DOHH2 (cell line): Measurements from ENCODE around the gene UMODL1.

Experiments used
- H3F3A ChIP-seq: fragments of 200-600 bp; sonication (generic), shearing (Covaris generic); 2 replicates; pipeline ENCODE4 v1.6.0; 2016; ENCODE audit warnings: antibody characterized with exemption, mild to moderate bottlenecking; ENCODE audit not compliant: control insufficient read depth, insufficient read depth
- H3K27ac ChIP-seq: fragments of 200-600 bp; sonication (generic); 2 replicates; pipeline ENCODE4 v1.5.1; 2014; ENCODE audit warnings: low read depth, mild to moderate bottlenecking, low read length, moderate library complexity
- H3K27me3 ChIP-seq: fragments of 200-600 bp; sonication (generic); 2 replicates; pipeline ENCODE4 v1.6.1; 2014; ENCODE audit warnings: mild to moderate bottlenecking, low read length, mixed read lengths; ENCODE audit not compliant: control insufficient read depth
- H3K36me3 ChIP-seq: fragments of 200-600 bp; sonication (generic); 2 replicates; pipeline ENCODE4 v1.6.1; 2014; ENCODE audit warnings: mild to moderate bottlenecking, low read length, moderate library complexity, mixed read lengths; ENCODE audit not compliant: control insufficient read depth
- H3K4me1 ChIP-seq: fragments of 200-600 bp; sonication (generic); 2 replicates; pipeline ENCODE4 v1.6.1; 2014; ENCODE audit warnings: mild to moderate bottlenecking, low read length, mixed read lengths; ENCODE audit not compliant: control insufficient read depth
- H3K4me2 ChIP-seq: fragments of 200-600 bp; sonication (generic); 2 replicates; pipeline ENCODE4 v1.6.0; 2014; ENCODE audit warnings: mild to moderate bottlenecking, low read length, moderate library complexity
- H3K4me3 ChIP-seq: fragments of 200-600 bp; sonication (generic); 2 replicates; pipeline ENCODE4 v1.5.1; 2014; ENCODE audit warnings: mild to moderate bottlenecking, low read length, mixed read lengths
- H3K79me2 ChIP-seq: fragments of 200-600 bp; sonication (generic); 2 replicates; pipeline ENCODE4 v1.6.1; 2014; ENCODE audit warnings: mild to moderate bottlenecking, low read length, mixed read lengths; ENCODE audit not compliant: control insufficient read depth
- H3K9me2 ChIP-seq: fragments of 200-600 bp; sonication (generic); replicated peaks from 2 replicates; pipeline ENCODE4 v1.6.1; 2014; ENCODE audit warnings: mild to moderate bottlenecking, low read length, mixed read lengths; ENCODE audit not compliant: control insufficient read depth
- H3K9me3 ChIP-seq: fragments of 200-600 bp; sonication (generic); 2 replicates; pipeline ENCODE4 v1.6.1; 2014; ENCODE audit warnings: antibody characterized with exemption, low read length, mixed read lengths; ENCODE audit not compliant: control insufficient read depth, insufficient read depth
- H4K20me1 ChIP-seq: fragments of 200-600 bp; sonication (generic); 2 replicates; pipeline ENCODE4 v1.6.0; 2014; ENCODE audit warnings: low read depth, mild to moderate bottlenecking, antibody characterized with exemption, low read length, moderate library complexity; ENCODE audit not compliant: control insufficient read depth, insufficient read depth
- EZH2phosphoT487 ChIP-seq: fragments of 200-600 bp; sonication (generic); IDR thresholded peaks from 2 replicates; pipeline ENCODE4 v1.6.1; 2017; ENCODE audit warnings: borderline replicate concordance, mild to moderate bottlenecking, antibody characterized with exemption, low read length, moderate library complexity, mixed read lengths
- TF ChIP-seq, protein P1 (sequence below): fragments of 200-600 bp; sonication (generic); IDR thresholded peaks from one replicate; pipeline ENCODE4 v1.5.1; 2014; ENCODE audit warnings: antibody characterized with exemption, mild to moderate bottlenecking, low read depth, low read length; ENCODE audit not compliant: poor library complexity, severe bottlenecking

The UMODL1 gene

DNA sequence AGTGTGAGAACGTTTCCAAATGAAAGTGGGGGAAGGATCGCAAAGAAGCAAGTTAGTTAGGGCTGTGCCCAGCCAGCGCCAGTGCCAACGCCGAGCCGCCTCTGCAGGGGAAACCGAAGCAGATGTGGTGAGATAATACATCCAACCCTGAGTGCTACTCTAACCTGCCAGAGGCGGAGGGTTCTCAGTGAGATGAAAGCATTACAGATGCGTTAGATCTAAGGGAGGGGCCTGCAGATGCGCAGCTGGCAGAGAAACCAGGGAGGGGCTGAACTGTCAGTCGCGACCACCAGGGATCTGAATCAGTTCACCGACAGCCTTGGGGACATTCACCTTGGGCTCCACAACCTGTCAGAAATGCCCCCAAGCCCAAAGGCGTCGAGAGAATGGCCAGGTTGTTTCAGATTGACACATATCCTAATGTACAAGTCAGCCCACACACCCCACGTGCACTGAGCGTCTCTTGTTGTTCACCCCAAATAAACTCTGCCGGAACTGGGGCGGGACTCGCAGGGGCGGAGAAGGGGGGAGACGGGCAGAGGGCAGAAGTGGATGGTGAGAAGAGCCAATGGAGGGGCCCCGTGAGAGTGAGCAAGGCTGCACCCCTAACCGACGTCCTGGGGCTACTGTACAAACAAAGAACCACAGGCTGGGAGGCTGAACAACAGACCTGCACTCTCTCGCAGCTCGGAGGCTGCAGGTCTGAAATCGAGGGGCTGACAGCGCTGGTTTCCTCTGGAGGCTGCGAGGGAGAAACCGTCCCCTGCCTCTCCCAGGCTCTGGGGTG is 8.7 kb upstream of the UMODL1 start:
- peak overlapping the region; percentile 90 for H3K4me3 ChIP-seq
- peaks cover 68% of the 10 kb centered on the region for H3K4me1 ChIP-seq

DNA sequence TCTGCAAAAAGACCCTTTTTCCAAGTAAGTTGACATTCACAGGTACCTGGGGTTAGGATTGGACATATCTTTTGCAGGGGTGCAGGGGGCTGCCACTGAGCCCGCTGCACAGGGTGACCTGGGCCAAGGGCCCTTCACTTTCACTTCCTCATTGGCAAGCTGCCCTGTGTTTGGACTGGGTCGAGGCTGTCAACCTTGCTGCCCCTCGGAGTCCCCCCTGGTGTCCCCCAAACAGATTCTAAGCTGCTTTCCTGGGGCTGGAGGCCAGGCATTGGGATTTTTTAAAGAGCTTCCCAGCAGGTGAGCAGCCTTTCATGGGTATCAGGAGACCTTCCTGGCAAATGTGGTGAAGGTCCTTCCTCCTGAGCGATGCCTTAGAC is 7.9 kb upstream of the UMODL1 start:
- H3K4me3 ChIP-seq = peak overlapping the region; percentile 90
- no peaks in the 10 kb centered on the region for H3K9me2 ChIP-seq
- TF ChIP-seq, protein P1, sequence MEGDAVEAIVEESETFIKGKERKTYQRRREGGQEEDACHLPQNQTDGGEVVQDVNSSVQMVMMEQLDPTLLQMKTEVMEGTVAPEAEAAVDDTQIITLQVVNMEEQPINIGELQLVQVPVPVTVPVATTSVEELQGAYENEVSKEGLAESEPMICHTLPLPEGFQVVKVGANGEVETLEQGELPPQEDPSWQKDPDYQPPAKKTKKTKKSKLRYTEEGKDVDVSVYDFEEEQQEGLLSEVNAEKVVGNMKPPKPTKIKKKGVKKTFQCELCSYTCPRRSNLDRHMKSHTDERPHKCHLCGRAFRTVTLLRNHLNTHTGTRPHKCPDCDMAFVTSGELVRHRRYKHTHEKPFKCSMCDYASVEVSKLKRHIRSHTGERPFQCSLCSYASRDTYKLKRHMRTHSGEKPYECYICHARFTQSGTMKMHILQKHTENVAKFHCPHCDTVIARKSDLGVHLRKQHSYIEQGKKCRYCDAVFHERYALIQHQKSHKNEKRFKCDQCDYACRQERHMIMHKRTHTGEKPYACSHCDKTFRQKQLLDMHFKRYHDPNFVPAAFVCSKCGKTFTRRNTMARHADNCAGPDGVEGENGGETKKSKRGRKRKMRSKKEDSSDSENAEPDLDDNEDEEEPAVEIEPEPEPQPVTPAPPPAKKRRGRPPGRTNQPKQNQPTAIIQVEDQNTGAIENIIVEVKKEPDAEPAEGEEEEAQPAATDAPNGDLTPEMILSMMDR = no peak
- no peak for TF ChIP-seq EZH2phosphoT487
- H3K36me3 ChIP-seq = peaks cover 2% of the 10 kb centered on the region
- no peaks in the 10 kb centered on the region for H3K27me3 ChIP-seq
- H3K27ac ChIP-seq = peak overlapping the region; percentile 97
- no peaks in the 10 kb centered on the region for H4K20me1 ChIP-seq
- H3K79me2 ChIP-seq = no peaks in the 10 kb centered on the region
- H3K9me3 ChIP-seq = no peaks in the 10 kb centered on the region
- H3F3A ChIP-seq = peaks cover 39% of the 10 kb centered on the region
- H3K4me1 ChIP-seq = peaks cover 68% of the 10 kb centered on the region
- peak overlapping the region; percentile 100 for H3K4me2 ChIP-seq

More for the DNA sequence above, 8.7 kb upstream of the UMODL1 start:
- Histone ChIP-seq H3F3A (peaks cover 41% of the 10 kb centered on the region), H3K27ac (peak overlapping the region; percentile 97), H3K27me3 (no peaks in the 10 kb centered on the region), H3K79me2 (no peaks in the 10 kb centered on the region), H3K4me2 (peak overlapping the region; percentile 100), H3K9me2 (no peaks in the 10 kb centered on the region), H3K9me3 (no peaks in the 10 kb centered on the region), H4K20me1 (no peaks in the 10 kb centered on the region), H3K36me3 (peaks cover 2% of the 10 kb centered on the region)
- TF ChIP-seq, protein P1 = no peak
- no peak for TF ChIP-seq EZH2phosphoT487

- Histone ChIP-seq H3K4me2 (peak overlapping the region; percentile 100), H3F3A (peaks cover 39% of the 10 kb centered on the region), H3K9me3 (no peaks in the 10 kb centered on the region), H3K4me3 (peak overlapping the region; percentile 90), H3K36me3 (peaks cover 2% of the 10 kb centered on the region), H3K79me2 (no peaks in the 10 kb centered on the region), H3K27me3 (no peaks in the 10 kb centered on the region), H3K27ac (peak overlapping the region; percentile 97), H3K9me2 (no peaks in the 10 kb centered on the region), H4K20me1 (no peaks in the 10 kb centered on the region), H3K4me1 (peaks cover 68% of the 10 kb centered on the region)
- TF ChIP-seq, protein P1 = peak; percentile 5
- TF ChIP-seq EZH2phosphoT487 = no peak
Observed at GRCh38 chr21:42063571-42064521, 7.3 kb upstream of the UMODL1 start.
